ENCODE measurements around the gene UBQLNL.

Gene UBQLNL

GRCh38 chr11:5507177-5507932 lies 9.1 kb downstream of the UBQLNL start:
- DNase-seq = no peak

GRCh38 chr11:5505363-5506048 lies 11.0 kb downstream of the UBQLNL start:
- no peak for DNase-seq

DNA sequence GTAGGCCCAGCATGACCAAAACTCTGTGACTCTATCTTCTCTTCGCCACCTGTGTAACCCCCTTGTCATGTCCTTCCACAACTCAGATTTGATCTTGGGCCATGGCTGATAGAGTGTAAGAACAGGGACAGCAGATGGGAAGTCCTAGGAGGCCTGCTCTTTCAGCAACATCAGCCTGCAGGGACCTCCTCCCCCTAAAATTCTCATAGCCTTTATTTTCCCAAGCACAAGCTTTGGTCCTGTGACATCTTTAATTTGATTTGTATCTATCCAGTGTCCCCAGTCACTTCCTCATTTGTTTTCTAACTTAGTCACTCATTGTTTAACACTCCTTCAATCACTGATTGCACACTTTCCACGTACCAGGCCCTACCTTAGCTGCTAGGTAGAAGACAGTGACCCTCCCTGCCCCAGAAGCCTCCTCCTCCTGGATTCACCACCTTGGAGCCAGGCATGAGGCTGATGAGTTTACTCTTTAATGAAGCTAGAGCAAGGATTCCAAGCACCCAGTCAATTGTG lies 12.0 kb downstream of the UBQLNL start:
- DNase-seq = no peak

DNA sequence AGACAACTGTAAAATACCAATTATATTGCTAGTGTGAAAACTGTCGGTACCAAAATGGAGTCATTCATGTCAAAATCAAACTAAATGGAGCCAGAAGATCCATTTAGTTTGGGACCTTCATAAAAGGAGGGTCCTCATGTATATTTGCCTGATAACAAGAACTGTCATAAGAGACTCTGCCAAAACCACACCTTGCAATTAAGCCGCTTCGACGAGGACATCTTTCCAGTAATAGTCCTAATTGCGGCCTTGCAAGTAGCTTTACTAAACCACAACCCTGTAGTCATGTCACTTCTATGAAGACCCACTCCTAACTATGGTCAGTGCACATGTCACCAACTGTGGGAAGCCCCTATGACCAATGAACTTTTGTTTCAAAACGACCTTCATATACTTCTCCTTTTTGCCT lies 16.1 kb downstream of the UBQLNL start:
- no peak for DNase-seq

GRCh38 chr11:5499671-5500070 lies 16.8 kb downstream of the UBQLNL start:
- no peak for DNase-seq

DNA sequence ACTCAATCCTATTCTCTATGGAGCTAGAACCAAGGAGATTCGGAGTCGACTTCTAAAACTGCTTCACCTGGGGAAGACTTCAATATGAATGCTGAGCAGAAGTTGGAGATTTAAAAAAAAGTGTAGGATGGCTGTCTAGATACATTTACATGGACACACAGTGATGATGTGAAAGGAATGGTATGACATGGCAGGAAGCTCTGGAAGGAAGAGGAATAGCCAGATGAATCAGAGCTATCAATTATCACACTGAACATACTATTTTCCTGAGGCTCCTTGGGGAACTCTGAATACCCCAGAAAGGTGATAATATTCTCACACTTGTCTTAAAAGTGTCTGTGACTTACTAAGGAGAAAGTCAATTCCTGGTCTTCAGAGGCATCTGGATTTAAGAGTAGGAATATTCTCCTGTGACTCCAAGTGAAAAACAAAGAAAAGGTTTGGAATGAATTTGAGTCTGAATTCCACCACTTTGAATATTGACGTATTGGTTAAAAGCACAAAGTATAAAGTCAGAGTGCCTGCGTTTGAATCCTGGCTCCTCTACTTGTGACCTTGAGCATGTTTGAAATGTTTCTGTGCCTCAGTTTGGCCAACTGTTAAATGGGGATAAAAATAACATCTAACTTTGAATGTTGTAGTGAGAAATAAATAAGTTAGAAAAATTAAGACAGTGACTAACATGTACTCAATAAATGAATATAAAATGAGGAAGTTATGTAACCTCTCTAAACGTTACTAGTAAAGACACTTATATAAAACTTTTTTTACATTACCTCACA lies 26.7 kb downstream of the UBQLNL start:
- no peak for DNase-seq

- no peak for DNase-seq
Observed at GRCh38 chr11:5488798-5489399, 27.6 kb downstream of the UBQLNL start.

DNA sequence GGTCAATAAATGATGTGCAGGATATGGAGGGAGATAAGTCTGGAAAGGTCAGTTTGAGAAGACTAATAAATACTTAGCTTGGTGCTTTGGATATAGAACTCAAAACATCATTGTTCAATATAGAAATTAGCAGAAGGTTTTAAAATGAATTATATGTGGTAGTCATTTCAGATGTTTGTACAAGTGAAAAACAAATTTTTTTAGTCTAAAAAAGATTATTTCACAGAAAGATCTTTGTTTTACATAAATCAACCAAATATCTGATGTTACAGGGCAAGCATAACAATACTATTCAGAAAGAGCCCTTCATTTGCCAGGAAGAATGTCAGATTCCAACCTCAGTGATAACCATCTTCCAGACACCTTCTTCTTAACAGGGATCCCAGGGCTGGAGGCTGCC lies 28.1 kb downstream of the UBQLNL start, which contains the start of gene OR52D1:
Gene OR52D1, plus strand, starts transcription at position 301 of the 400 bp plus-strand sequence. Its CDS starts 22 bp downstream, at position 323.
- DNase-seq = no peak

DNA sequence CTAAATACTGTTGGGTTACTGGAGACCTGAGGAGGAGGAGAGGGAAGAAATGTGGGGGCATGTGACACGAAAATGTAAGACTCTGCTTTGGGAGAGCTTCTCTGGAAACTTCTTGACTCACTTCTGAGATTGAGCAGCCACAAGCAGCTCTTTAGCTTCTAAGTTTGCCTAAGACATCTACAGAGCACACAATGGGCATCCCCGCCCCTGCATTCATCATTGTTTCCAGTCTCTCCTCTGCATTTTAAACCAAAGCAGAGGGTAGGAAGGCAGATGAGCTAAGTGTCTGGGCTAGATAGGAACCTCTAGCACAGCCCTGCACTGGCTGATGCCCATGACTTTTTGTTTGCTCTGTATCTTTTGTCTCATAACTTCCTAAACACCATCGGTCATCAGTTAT lies 30.1 kb downstream of the UBQLNL start:
- no peak for DNase-seq

GRCh38 chr11:5486003-5486402 lies 30.5 kb downstream of the UBQLNL start:
- no peak for DNase-seq

- DNase-seq = peak in 14 of 51 donors; percentile 1 to 23 (median 6)
Observed at GRCh38 chr11:5476186-5476819, 40.2 kb downstream of the UBQLNL start.

DNA sequence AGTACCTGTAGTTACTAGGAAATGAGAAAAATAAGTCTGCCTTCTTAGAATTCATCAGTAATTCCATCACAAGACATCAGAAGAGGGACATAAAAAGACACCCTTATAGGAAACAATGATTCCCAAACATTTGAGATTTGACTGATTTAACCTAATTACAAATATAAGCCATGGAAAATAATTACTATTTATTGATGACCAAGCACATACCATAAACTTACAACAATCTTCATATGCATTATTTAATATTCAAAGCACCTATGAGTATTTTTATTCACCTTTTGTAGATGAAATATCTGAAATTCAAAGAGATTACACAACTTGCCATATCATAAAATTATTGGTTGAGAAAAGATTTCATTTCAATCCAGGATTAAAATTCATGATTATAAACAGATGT lies 42.6 kb downstream of the UBQLNL start:
- DNase-seq = no peak

GRCh38 chr11:5467527-5467926 lies 49.0 kb downstream of the UBQLNL start:
- no peak for DNase-seq
